H1 (cell line): Measurements from ENCODE around the gene ZBTB40. TPM values are rescaled to one million over a fixed set of nuclear protein-coding genes. Genes with fewer than 3 reads are reported as not detected.

Source experiments
- CTCF ChIA-PET: fragments of 300-600 bp; sonication (Branson Sonifier 250); formaldehyde crosslinking; loops from one replicate; lab custom pipeline; 2021; ENCODE audit not compliant: partially characterized antibody; lab: Charles Lee
- POLR2A ChIA-PET: fragments of 300-600 bp; sonication (Branson Sonifier 250); formaldehyde crosslinking; loops from one replicate; lab custom pipeline; 2021; ENCODE audit warnings: inconsistent platforms; ENCODE audit not compliant: partially characterized antibody; lab: Charles Lee
- DNase-seq, 2 experiments: peaks; one replicate each; pipeline versions ENCODE4 v3.0.0 to v3.0.0-alpha.2; 2010 to 2022; ENCODE audit warnings: low spot score in 2 of 2, low read depth in 1 of 2, mixed read lengths in 1 of 2
- FAIRE-seq: peaks from 2 replicates; lab custom pipeline; 2011; peaks lifted over from hg19 to GRCh38; lab: Jason Lieb, UNC
- H2AFZ ChIP-seq: 2 replicates; pipeline ENCODE4 v1.8.1; 2012; ENCODE audit warnings: low read length, inconsistent platforms
- H2AK5ac ChIP-seq: 2 replicates; pipeline ENCODE4 v1.6.1; 2013; ENCODE audit warnings: low read depth, low read length
- H2BK120ac ChIP-seq: replicated peaks from 2 replicates; pipeline ENCODE3; 2013; ENCODE audit warnings: low read depth, low read length, inconsistent platforms
- H2BK12ac ChIP-seq: 2 replicates; pipeline ENCODE4 v1.6.1; 2013; ENCODE audit warnings: low read depth, low read length
- H2BK15ac ChIP-seq: 2 replicates; pipeline ENCODE4 v1.6.1; 2013; ENCODE audit warnings: low read length
- H2BK20ac ChIP-seq: 2 replicates; pipeline ENCODE4 v1.6.1; 2013; ENCODE audit warnings: low read length
- H2BK5ac ChIP-seq: 2 replicates; pipeline ENCODE4 v1.6.1; 2013; ENCODE audit warnings: low read depth, low read length
- H3K14ac ChIP-seq: 2 replicates; pipeline ENCODE4 v1.6.1; 2013; ENCODE audit warnings: inconsistent platforms; ENCODE audit not compliant: insufficient read length
- H3K18ac ChIP-seq: 2 replicates; pipeline ENCODE4 v1.6.1; 2013; ENCODE audit warnings: low read length; ENCODE audit errors: extremely low read depth
- H3K23ac ChIP-seq: 2 replicates; pipeline ENCODE4 v1.6.1; 2013; ENCODE audit warnings: inconsistent platforms; ENCODE audit not compliant: insufficient read length
- H3K23me2 ChIP-seq: 2 replicates; pipeline ENCODE4 v1.6.1; 2013; ENCODE audit warnings: low read depth, low read length
- H3K27ac ChIP-seq: 2 replicates; pipeline ENCODE4 v1.6.1; 2011; ENCODE audit warnings: low read depth, low read length, inconsistent platforms
- H3K27me3 ChIP-seq, 4 experiments: replicated peaks in 1 of 4; 1 replicate in 1 of 4; 2 replicates in 3 of 4; pipeline versions ENCODE4 v1.6.1 to v1.8.1; 2011 to 2013; ENCODE audit warnings: low read length in 3 of 4, mild to moderate bottlenecking in 3 of 4, inconsistent platforms in 2 of 4, mixed read lengths in 2 of 4, moderate library complexity in 1 of 4; ENCODE audit not compliant: control insufficient read depth in 3 of 4, insufficient read depth in 3 of 4; ENCODE audit errors: extremely low read depth in 1 of 4
- H3K36me3 ChIP-seq, 4 experiments: 2 replicates each; pipeline versions ENCODE4 v1.6.1 to v1.8.1; 2011 to 2013; ENCODE audit warnings: mild to moderate bottlenecking in 4 of 4, low read length in 3 of 4, moderate library complexity in 2 of 4, control low read depth in 1 of 4, inconsistent platforms in 1 of 4; ENCODE audit not compliant: insufficient read depth in 4 of 4, control insufficient read depth in 2 of 4
- H3K4ac ChIP-seq: replicated peaks from 2 replicates; pipeline ENCODE3; 2013; ENCODE audit warnings: low read length, low read depth, mixed read lengths, inconsistent platforms; ENCODE audit not compliant: insufficient read length
- H3K4me1 ChIP-seq, 4 experiments: replicated peaks in 1 of 4; 1 replicate in 1 of 4; 2 replicates in 3 of 4; pipeline versions ENCODE4 v1.6.1 to v1.8.1; 2011 to 2013; ENCODE audit warnings: low read length in 3 of 4, inconsistent platforms in 2 of 4, mixed read lengths in 1 of 4; ENCODE audit not compliant: insufficient read depth in 4 of 4, control insufficient read depth in 3 of 4
- H3K4me2 ChIP-seq, 2 experiments: 2 replicates each; pipeline versions ENCODE4 v1.6.1 to v1.8.1; 2011 to 2013; ENCODE audit warnings: low read depth in 2 of 2, low read length in 2 of 2, control low read depth in 1 of 2, inconsistent platforms in 1 of 2, mild to moderate bottlenecking in 1 of 2; ENCODE audit not compliant: insufficient read depth in 1 of 2
- H3K4me3 ChIP-seq, 4 experiments: fragments of 200-600, 300-600 bp in 1 of 4; sonication (generic), shearing (Covaris generic), sonication (Bioruptor Twin) in 1 of 4; 2 replicates each; pipeline versions ENCODE4 v1.5.1 to v1.8.1; 2011 to 2016; ENCODE audit warnings: low read length in 4 of 4, low read depth in 3 of 4, control low read depth in 2 of 4, inconsistent platforms in 2 of 4, mild to moderate bottlenecking in 2 of 4, mixed read lengths in 1 of 4, moderate library complexity in 1 of 4; ENCODE audit not compliant: insufficient read depth in 2 of 4; ENCODE audit errors: extremely low read depth in 1 of 4
- H3K56ac ChIP-seq: replicated peaks from 2 replicates; pipeline ENCODE3; 2013; ENCODE audit warnings: low read depth, mild to moderate bottlenecking, mixed read lengths, low read length, inconsistent platforms; ENCODE audit not compliant: insufficient read length
- H3K79me1 ChIP-seq: 2 replicates; pipeline ENCODE4 v1.6.1; 2013; ENCODE audit warnings: low read depth, low read length, control low read depth
- H3K79me2 ChIP-seq, 2 experiments: 2 replicates each; pipeline versions ENCODE4 v1.6.1 to v1.8.1; 2012 to 2013; ENCODE audit warnings: low read length in 2 of 2, mild to moderate bottlenecking in 2 of 2, inconsistent platforms in 1 of 2; ENCODE audit not compliant: insufficient read depth in 2 of 2, control insufficient read depth in 1 of 2
- H3K9ac ChIP-seq, 4 experiments: replicated peaks in 1 of 4; 1 replicate in 1 of 4; 2 replicates in 3 of 4; pipeline versions ENCODE4 v1.6.1 to v1.8.1; 2011 to 2013; ENCODE audit warnings: low read depth in 3 of 4, low read length in 3 of 4, control low read depth in 2 of 4, mild to moderate bottlenecking in 2 of 4, moderate library complexity in 2 of 4, inconsistent platforms in 1 of 4; ENCODE audit errors: extremely low read depth in 1 of 4
- H3K9me3 ChIP-seq, 2 experiments: 2 replicates each; pipeline versions ENCODE4 v1.6.1 to v1.8.1; 2012 to 2013; ENCODE audit warnings: mild to moderate bottlenecking in 2 of 2, moderate library complexity in 2 of 2, control low read depth in 1 of 2, inconsistent platforms in 1 of 2, low read depth in 1 of 2, low read length in 1 of 2, mixed read lengths in 1 of 2; ENCODE audit not compliant: insufficient read depth in 2 of 2
- H4K20me1 ChIP-seq, 2 experiments: replicated peaks in 1 of 2; 2 replicates each; pipeline versions ENCODE3 to v1.8.1; 2011 to 2013; ENCODE audit warnings: inconsistent platforms in 2 of 2, low read length in 2 of 2, mild to moderate bottlenecking in 1 of 2; ENCODE audit not compliant: insufficient read depth in 2 of 2, control insufficient read depth in 1 of 2
- H4K5ac ChIP-seq: 2 replicates; pipeline ENCODE4 v1.6.1; 2013; ENCODE audit warnings: low read length, low read depth, mixed read lengths, inconsistent platforms; ENCODE audit not compliant: insufficient read length
- H4K8ac ChIP-seq: 2 replicates; pipeline ENCODE4 v1.8.0; 2013; ENCODE audit warnings: mild to moderate bottlenecking, moderate library complexity, low read length, inconsistent platforms; ENCODE audit not compliant: insufficient read depth; ENCODE audit errors: extremely low read depth
- H4K91ac ChIP-seq: replicated peaks from 2 replicates; pipeline ENCODE3; 2013; ENCODE audit warnings: low read length, mixed read lengths, inconsistent platforms; ENCODE audit not compliant: insufficient read length
- CBX8 ChIP-seq: fragments of 300-800, 300-1000 bp; sonication (generic); IDR thresholded peaks from 2 replicates; pipeline ENCODE4 v1.7.1; 2016; ENCODE audit warnings: low read depth, low read length, borderline replicate concordance
- CREB1 ChIP-seq: IDR thresholded peaks from 2 replicates; pipeline ENCODE4 v1.6.1; 2012; ENCODE audit warnings: inconsistent platforms
- FOSL1 ChIP-seq: IDR thresholded peaks from 2 replicates; pipeline ENCODE4 v1.6.1; 2011; ENCODE audit warnings: mild to moderate bottlenecking, low read depth, low read length, moderate library complexity; ENCODE audit not compliant: insufficient read depth
- MAX ChIP-seq: IDR thresholded peaks from 2 replicates; pipeline ENCODE4 v1.6.1; 2012; ENCODE audit warnings: inconsistent platforms
- WGBS, 2 experiments: shearing (Covaris generic) in 1 of 2; methylation state at CpG; one replicate each; pipeline versions ENCODE4 v1.1.6 to v1.1.7; 2013 to 2015; ENCODE audit warnings: low lambda C conversion rate in 2 of 2, mixed read lengths in 2 of 2, inconsistent platforms in 1 of 2, low coverage in 1 of 2, missing lambda C conversion rate in 1 of 2; ENCODE audit not compliant: insufficient replicate concordance in 2 of 2, insufficient coverage in 1 of 2, insufficient read length in 1 of 2; ENCODE audit errors: extremely low coverage in 1 of 2, missing lambda C conversion rate in 1 of 2; 5-methylcytosine and 5-hydroxymethylcytosine counted together
- polyA plus RNA-seq, 7 experiments: library from polyadenylated mRNA; depleted of rRNA in 3 of 7; stranded (reverse) in 5 of 7; unstranded in 2 of 7; fragments of >200 nt in 5 of 7; fragments of 200-250 nt in 2 of 7; gene quantifications; 1 replicate in 5 of 7; 2 replicates in 1 of 7; 4 replicates in 1 of 7; pipeline versions ENCODE4 v1.2.1 to v1.2.3, GENCODE V29; 2011 to 2013; ENCODE audit warnings: missing spikeins in 2 of 7, mixed read lengths in 2 of 7
- total RNA-seq: library from RNA; stranded (reverse); fragmentation: NEBNext Ultra II Directional; extraction: Animal tissue kit (Norgen Biotek cat#: 25700); gene quantifications from 2 replicates; pipeline ENCODE4 v1.2.1, GENCODE V29; 2021

ZBTB40 gene
- total and polyA plus RNA-seq, 2 of the 8 experiments (the other 6 are each of a cell fraction or from before 2014, with no cell fraction given): 3.1 to 19.3 TPM

GRCh38 chr1:22518379-22518778, 66.7 kb downstream of the ZBTB40 start:
- DNase-seq (no peak), FAIRE-seq (no peak)
- no peak overlapping the region for H3K4me3 ChIP-seq
- TF ChIP-seq MAX (no peak), FOSL1 (no peak), CBX8 (no peak), CREB1 (no peak)
- H2BK12ac ChIP-seq: no peak overlapping the region
- H4K8ac ChIP-seq: no peak overlapping the region
- H2AK5ac ChIP-seq: no peak overlapping the region
- no peak overlapping the region for H3K18ac ChIP-seq
- H2BK15ac ChIP-seq: no peak overlapping the region
- H3K4me1 ChIP-seq: no peaks in the 10 kb centered on the region
- no peak overlapping the region for H3K4ac ChIP-seq
- ChIA-PET CTCF (no interaction called here), POLR2A (no interaction called here)
- H2BK120ac ChIP-seq: no peak overlapping the region
- peaks cover 14 to 42% (median 27%) of the 10 kb centered on the region in 4 experiments; a peak in 7 of 8 replicates for H3K36me3 ChIP-seq
- H3K27me3 ChIP-seq: no peaks in the 10 kb centered on the region
- H2BK5ac ChIP-seq: no peak overlapping the region
- H3K79me2 ChIP-seq: no peaks in the 10 kb centered on the region
- no peak overlapping the region for H3K56ac ChIP-seq
- H3K23ac ChIP-seq: no peak overlapping the region
- H4K5ac ChIP-seq: no peak overlapping the region
- no peaks in the 10 kb centered on the region for H3K23me2 ChIP-seq
- H3K79me1 ChIP-seq: no peaks in the 10 kb centered on the region
- H4K91ac ChIP-seq: no peak overlapping the region
- H3K14ac ChIP-seq: no peak overlapping the region
- H3K9ac ChIP-seq: 0 out of 7 replicates have a peak overlapping the region, but pooled peaks of 1 of the 4 experiments have one; percentile 26
- H2AFZ ChIP-seq: no peak overlapping the region
- H4K20me1 ChIP-seq: peaks cover 0 to 2% of the 10 kb centered on the region in 2 experiments
- H3K27ac ChIP-seq: no peak overlapping the region
- WGBS, 2 experiments: 98% methylated on average over 3 of the region's 3 CpGs; no CpG with 5 or more reads in 1 of the 2 experiments
- no peak overlapping the region for H3K4me2 ChIP-seq
- H3K9me3 ChIP-seq: no peaks in the 10 kb centered on the region
- no peak overlapping the region for H2BK20ac ChIP-seq
